OCI-LY3 (cell line): ENCODE data around the gene ZNF12.
"Not testable (repeated sequence)": the region's sequence is repeated elsewhere in the genome, so short reads cannot be mapped to it uniquely, and the experiment has no call there.

Experiments
- H2AFZ ChIP-seq: fragments of 200-600, 300-600 bp; shearing (Covaris generic); 2 replicates; pipeline ENCODE4 v1.6.0; 2014; ENCODE audit warnings: antibody characterized with exemption, low read depth, low read length
- H3K27ac ChIP-seq: fragments of 200-600, 300-600 bp; sonication (generic); 2 replicates; pipeline ENCODE4 v1.5.1; 2014; ENCODE audit warnings: mild to moderate bottlenecking, low read length, moderate library complexity, mixed read lengths
- H3K27me3 ChIP-seq: fragments of 200-600, 300-600 bp; sonication (generic); 2 replicates; pipeline ENCODE4 v1.6.1; 2014; ENCODE audit warnings: low read depth, low read length, mixed read lengths
- H3K36me3 ChIP-seq: fragments of 200-600, 300-600 bp; sonication (generic); replicated peaks from 2 replicates; pipeline ENCODE3; 2014; ENCODE audit warnings: low read depth, low read length, mixed read lengths
- H3K4me1 ChIP-seq: fragments of 300-600, 200-600 bp; sonication (generic); 2 replicates; pipeline ENCODE4 v1.6.1; 2014; ENCODE audit warnings: low read length, mixed read lengths
- H3K4me2 ChIP-seq: fragments of 200-600, 300-600 bp; sonication (generic); 2 replicates; pipeline ENCODE4 v1.6.1; 2014; ENCODE audit warnings: low read length, mixed read lengths
- H3K4me3 ChIP-seq: fragments of 300-600, 200-600 bp; sonication (generic); 2 replicates; pipeline ENCODE4 v1.5.1; 2014; ENCODE audit warnings: antibody characterized with exemption, mild to moderate bottlenecking, low read length, moderate library complexity
- H3K79me2 ChIP-seq: fragments of 300-600, 200-600 bp; shearing (Covaris generic); 2 replicates; pipeline ENCODE4 v1.6.1; 2014; ENCODE audit warnings: mild to moderate bottlenecking, low read length, mixed read lengths
- H3K9ac ChIP-seq: fragments of 300-600, 200-600 bp; shearing (Covaris generic); 2 replicates; pipeline ENCODE4 v1.6.0; 2014; ENCODE audit warnings: mild to moderate bottlenecking, low read length, moderate library complexity
- H3K9me3 ChIP-seq: fragments of 200-600, 300-600 bp; shearing (Covaris generic); 2 replicates; pipeline ENCODE4 v1.6.1; 2014; ENCODE audit warnings: low read length, mixed read lengths; ENCODE audit not compliant: insufficient read depth
- H4K20me1 ChIP-seq: fragments of 200-600, 300-600 bp; sonication (generic); 2 replicates; pipeline ENCODE4 v1.6.1; 2016; ENCODE audit warnings: low read length, mixed read lengths; ENCODE audit not compliant: insufficient read depth
- CTCF ChIP-seq: fragments of 200-600, 300-600 bp; sonication (generic); IDR thresholded peaks from 2 replicates; pipeline ENCODE4 v1.5.1; 2014; ENCODE audit warnings: antibody characterized with exemption, low read length, low read depth
- EZH2phosphoT487 ChIP-seq: fragments of 200-600 bp; shearing (Covaris generic); IDR thresholded peaks from 2 replicates; pipeline ENCODE4 v1.6.1; 2018; ENCODE audit warnings: antibody characterized with exemption, mixed run types, low read depth

Gene ZNF12

GRCh38 chr7:6730343-6730633, 23.5 kb upstream of the ZNF12 start:
- Histone ChIP-seq H3K4me2 (peak overlapping the region; percentile 88), H4K20me1 (no peaks in the 10 kb centered on the region), H3K4me3 (peak overlapping the region; percentile 96), H3K9ac (peak overlapping the region; percentile 93), H2AFZ (no peak overlapping the region), H3K4me1 (peaks cover 15% of the 10 kb centered on the region), H3K9me3 (no peaks in the 10 kb centered on the region), H3K79me2 (peaks cover 26% of the 10 kb centered on the region), H3K27ac (peak overlapping the region; percentile 59), H3K27me3 (no peaks in the 10 kb centered on the region), H3K36me3 (no peaks in the 10 kb centered on the region)
- TF ChIP-seq EZH2phosphoT487 (no peak), CTCF (no peak)

- H3K27me3 ChIP-seq, result no peaks in the 10 kb centered on the region
Observed at GRCh38 chr7:6729492-6730342, 23.0 kb upstream of the ZNF12 start.

GRCh38 chr7:6728893-6729491, 22.2 kb upstream of the ZNF12 start:
- H3K36me3 ChIP-seq, H4K20me1 ChIP-seq, H3K27me3 ChIP-seq, H2AFZ ChIP-seq, H3K9me3 ChIP-seq: not testable (repeated sequence)
- Histone ChIP-seq H3K4me1 (peaks cover 25% of the 10 kb centered on the region), H3K27ac (peak overlapping the region; percentile 59), H3K4me3 (peak overlapping the region; percentile 96), H3K79me2 (peaks cover 26% of the 10 kb centered on the region), H3K9ac (peak overlapping the region; percentile 93; the same call in 1 of the 2 replicates), H3K4me2 (peak overlapping the region; percentile 88)

More at GRCh38 chr7:6729492-6730342, 23.0 kb upstream of the ZNF12 start:
- Histone ChIP-seq H3K79me2 (peaks cover 26% of the 10 kb centered on the region), H2AFZ (0 out of 2 replicates have a peak overlapping the region, but pooled peaks have one; percentile 20), H4K20me1 (no peaks in the 10 kb centered on the region), H3K9ac (peak overlapping the region; percentile 93), H3K36me3 (no peaks in the 10 kb centered on the region), H3K27ac (peak overlapping the region; percentile 59), H3K9me3 (no peaks in the 10 kb centered on the region), H3K4me3 (peak overlapping the region; percentile 96), H3K4me1 (peaks cover 21% of the 10 kb centered on the region), H3K4me2 (peak overlapping the region; percentile 88)
- TF ChIP-seq CTCF, result no peak
- no peak for TF ChIP-seq EZH2phosphoT487

GRCh38 chr7:6727663-6728062, 20.9 kb upstream of the ZNF12 start:
- TF ChIP-seq EZH2phosphoT487 (no peak), CTCF (no peak)
- Histone ChIP-seq H3K27me3 (no peaks in the 10 kb centered on the region), H3K9ac (no peak overlapping the region), H3K4me3 (no peak overlapping the region), H3K4me1 (peaks cover 25% of the 10 kb centered on the region), H3K9me3 (no peaks in the 10 kb centered on the region), H3K27ac (no peak overlapping the region), H3K36me3 (no peaks in the 10 kb centered on the region), H3K79me2 (peaks cover 22% of the 10 kb centered on the region), H3K4me2 (no peak overlapping the region), H4K20me1 (no peaks in the 10 kb centered on the region), H2AFZ (no peak overlapping the region)

GRCh38 chr7:6726341-6726740, 19.6 kb upstream of the ZNF12 start:
- Histone ChIP-seq H3K4me1 (peaks cover 25% of the 10 kb centered on the region), H3K79me2 (peaks cover 21% of the 10 kb centered on the region)
- not testable (repeated sequence) for H3K9ac ChIP-seq, H3K27me3 ChIP-seq, H3K4me3 ChIP-seq, H4K20me1 ChIP-seq, H3K9me3 ChIP-seq, H2AFZ ChIP-seq, H3K4me2 ChIP-seq, H3K36me3 ChIP-seq, H3K27ac ChIP-seq
